Stimulated activated CD4-positive, alpha-beta T cell treated with anti-CD3 and anti-CD28 coated beads, Interleukin-15, amount 100 ng/mL, for 1 hour (primary cell): Measurements from ENCODE around the gene SUMO1.
"Not testable (repeated sequence)": the region's sequence is repeated elsewhere in the genome, so short reads cannot be mapped to it uniquely, and the experiment has no call there.

Experiments used
- DNase-seq, 2 donors: peaks; one replicate each; pipeline ENCODE4 v3.0.0-alpha.2; 2020; ENCODE audit warnings: low read depth in 1 of 2, low spot score in 1 of 2

SUMO1 gene

DNA sequence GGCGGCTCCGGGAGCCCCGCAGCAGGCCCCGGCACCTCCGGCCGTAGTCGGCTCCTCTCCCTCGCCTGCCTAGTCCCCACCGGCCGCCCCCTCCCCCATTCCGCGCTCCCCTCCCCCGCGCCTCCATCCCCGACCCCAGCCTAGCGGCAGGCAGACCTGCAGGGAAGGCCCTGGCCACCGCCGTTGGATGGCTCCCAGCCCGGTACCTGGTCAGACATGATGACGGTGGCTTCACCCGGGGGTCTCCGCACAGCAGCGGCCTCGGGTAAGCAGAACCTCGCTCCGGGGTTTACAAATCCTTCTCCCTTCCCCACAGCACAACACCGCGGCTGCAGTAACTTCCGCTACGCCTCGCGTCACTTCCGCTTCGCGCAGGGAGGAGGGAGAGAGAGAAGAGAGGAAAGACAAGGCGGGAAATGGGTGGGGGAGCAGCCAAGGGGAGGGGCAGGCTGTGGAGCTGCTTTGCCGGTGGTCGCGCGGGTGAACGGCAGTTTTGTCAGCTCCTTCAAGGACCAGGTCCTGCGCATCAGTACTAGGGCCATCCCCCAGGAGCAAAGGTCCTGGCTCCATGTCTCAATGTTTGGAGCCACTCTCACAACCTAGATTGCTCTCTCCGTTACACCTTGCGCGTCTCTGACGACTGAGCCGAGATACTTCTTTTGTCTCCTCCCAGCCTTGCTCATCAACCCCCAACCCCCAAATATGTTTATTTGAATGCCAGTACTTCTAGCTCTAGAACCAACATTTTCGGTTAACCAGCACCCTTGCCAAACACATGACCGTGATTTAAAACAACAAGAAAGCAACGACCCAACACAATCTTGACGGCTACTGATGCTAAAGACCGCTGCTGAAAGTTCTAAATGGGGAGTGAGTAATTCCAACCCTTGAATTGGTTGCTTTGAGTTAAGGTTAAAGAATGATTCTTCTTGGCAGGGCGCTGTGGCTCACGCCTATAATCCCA lies at the start of gene SUMO1:
SUMO1 (minus strand) TSS at position 364 of the 964 bp plus-strand sequence; CDS start at position 218, 146 bp downstream.
- peak; percentile 66 to 78 for DNase-seq

DNA sequence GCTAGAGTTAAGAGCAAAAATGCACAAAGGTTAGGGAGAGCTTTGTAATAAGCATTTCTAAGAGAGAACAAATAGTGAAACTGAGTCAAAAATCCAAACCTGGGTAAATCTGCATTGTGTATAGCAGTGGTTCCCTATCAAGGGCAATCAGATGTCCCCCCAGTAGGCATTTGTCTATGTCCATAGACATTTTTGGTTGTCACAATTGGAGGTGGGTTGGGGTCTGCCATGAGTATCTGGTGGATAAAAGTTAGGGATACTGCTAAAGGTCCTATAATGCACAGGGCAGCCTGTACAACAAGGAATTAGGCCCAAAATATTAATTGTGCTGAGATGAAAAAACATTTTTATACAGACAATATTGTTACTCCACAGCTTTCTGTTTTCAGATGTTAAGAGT lies 48.2 kb upstream of the SUMO1 start:
- DNase-seq, result no peak

DNA sequence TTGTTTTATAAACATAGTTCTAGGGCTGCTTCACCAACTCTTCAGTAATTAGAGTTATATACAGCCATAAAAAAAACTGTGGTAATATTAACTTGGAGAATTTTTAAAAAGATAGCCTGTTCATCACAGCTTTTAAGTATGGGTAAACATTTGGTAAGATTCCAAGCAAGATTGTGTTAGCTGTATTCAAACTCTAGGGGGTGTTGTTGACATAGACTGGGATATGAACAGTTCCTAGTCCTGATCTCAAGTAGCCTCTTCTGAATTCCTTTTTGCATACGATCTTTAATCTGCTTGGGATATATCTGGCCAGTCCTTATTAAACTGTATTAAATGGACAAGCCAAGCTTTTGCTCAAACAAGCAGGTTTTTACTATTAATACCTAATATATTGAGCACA lies 40.5 kb upstream of the SUMO1 start:
- no peak for DNase-seq

DNA sequence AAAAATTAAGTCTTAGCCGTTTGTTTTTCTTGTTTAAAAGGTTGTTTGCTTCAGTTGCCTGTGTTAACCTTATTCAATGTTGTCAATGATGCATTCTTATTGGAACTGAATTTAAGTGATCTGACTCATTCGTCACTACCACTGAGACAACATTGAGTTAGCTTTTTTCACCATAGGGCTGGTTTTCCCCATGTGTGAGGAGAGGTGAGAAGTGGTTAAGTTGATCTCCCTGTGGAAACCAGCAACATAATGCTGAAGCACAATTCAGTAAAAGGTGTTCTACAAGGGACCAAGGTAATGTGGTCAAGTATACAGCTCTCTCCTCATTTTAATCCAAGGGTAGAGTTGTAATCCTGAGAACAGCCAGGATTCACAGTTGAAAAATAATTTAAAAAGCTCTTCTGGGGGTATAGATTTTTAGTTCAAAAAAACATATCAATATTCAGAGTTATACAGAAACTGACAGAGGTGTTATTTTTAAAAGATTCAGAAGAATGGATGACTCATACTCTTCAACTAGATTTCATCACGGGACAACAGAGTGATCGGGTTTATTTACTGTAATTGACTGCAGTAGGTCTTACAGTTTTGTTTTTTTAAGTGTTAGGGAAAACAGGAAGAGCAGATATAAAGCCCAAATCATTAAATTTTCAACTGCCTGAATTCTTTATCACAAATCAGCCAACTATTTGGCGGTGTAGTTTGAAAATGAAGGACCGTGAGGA lies 39.8 kb upstream of the SUMO1 start:
- no peak for DNase-seq

DNA sequence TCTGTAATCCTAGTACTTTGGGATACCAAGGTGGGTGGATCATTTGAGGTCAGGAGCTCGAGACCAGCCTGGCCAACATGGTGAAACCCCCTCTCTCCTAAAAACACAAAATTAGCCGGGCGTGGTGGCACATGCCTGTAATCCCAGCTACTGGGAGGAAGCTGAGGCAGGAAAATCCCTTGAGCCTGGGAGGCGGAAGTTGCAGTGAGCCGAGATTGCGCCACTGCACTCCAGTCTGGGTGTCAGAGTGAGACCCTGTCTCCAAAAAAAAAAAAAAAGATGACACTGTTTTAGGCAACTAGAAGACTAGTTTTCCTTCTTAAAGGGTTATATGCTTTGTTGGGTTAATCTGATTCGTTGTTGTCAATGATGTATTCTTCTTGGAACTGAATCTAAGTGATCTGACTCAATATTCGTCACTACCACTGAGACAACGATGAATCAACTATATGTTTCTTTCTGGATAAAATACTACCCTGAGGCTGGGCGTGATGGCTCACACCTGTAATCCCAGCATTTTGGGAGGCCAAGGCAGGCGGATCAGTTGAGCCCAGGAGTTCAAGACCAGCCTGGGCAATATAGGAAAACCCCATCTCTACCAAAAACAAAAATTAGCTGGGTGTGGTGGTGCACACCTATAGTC lies 37.8 kb upstream of the SUMO1 start:
- DNase-seq, result not testable (repeated sequence)

DNA sequence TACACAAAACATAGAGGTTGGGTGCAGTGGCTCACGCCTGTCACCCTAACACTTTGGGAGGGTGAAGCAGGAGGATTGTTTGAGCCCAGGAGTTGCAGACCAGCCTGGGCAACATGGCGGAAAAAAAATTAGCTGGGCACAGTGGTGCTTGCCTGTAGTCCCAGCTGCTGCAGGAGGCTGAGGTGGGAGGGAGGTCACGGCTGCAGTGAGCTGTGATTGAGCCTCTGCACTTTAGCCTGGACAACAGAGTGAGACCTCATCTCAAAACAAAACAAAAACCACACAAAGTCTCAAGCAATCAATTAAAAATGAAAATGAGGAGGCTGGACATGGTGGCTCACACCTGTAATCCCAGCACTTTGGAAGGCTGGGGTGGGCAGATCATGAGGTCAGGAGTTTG lies 32.1 kb upstream of the SUMO1 start:
- no peak for DNase-seq

DNA sequence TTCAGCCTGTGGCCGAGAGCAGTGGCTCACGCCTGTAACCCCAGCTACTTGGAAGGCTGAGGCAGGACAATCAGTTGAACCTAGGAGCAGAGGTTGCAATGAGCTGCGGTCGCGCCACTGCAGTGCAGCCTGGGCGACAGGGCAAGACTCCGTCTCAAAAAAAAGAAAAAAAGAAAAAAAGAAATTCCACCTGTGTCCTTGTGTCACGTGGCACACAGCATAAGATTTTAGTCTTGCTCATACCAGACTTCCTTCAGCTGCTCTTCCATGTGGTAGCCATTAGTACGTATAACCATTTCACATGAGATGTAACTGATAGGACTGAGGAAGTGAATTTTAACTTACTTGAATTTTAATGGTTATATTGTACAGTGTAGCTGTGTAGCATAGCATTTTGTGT lies 31.2 kb upstream of the SUMO1 start:
- no peak for DNase-seq

DNA sequence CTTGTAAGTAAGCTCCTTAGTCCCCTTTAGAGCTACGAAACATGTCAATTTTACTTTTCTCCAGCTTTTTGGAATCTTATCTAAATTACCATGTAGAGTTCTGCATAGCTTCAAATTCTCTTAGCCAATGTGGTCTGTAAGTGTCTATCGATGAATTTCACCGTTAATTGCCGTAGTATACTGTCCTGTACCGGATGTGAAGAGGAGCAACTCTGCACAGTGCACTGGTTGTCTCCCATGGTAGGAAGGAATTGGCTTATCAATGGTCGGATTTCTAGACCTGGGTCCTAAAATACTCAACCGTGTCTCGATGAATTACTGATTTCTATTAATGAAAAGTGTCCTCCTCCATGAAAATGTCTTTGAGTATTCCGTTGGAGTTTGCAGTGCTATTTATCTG lies 29.1 kb upstream of the SUMO1 start:
- no peak for DNase-seq

DNA sequence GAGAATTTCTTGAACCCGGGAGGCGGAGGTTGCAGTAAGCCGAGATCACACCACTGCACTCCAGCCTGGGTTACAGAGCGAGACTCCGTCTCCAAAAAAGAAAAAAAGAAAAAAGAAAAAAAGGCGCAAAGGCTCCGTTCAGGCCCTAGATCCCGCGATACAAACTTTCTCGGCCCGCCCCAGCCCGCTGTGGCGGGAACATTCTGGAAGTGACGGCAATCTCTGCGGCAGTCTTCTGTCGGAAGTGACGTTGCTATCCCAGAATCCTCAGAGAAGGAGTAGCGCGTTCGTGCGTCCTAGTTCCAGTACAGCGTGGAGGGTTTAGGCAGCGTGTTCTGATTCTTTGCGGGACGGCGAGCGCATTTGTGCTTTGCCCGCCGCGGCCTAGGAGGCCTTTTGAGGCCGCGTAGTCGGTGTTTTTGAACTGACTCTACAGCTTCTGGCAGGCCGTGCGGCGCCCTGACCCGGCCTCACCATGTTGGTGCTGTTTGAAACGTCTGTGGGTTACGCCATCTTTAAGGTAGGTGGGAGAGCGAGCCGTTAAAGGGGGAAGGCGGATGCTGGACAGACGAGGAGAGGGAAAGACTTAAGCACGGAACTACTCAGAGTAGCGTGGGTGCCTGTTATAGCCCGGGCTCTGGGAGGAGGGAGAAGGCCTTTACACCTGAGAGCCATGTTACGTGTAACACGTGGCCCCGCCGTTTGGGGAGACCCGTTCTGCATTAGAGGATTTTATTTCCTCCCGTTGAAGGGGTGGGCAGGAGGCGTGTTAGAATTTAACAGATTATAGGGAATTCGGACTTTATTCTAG lies 27.3 kb upstream of the SUMO1 start, which contains the start of gene NOP58:
NOP58 (plus strand) TSS at position 297 of the 811 bp plus-strand sequence; CDS start at position 476, 179 bp downstream.
- DNase-seq, result peak; percentile 71 to 73

DNA sequence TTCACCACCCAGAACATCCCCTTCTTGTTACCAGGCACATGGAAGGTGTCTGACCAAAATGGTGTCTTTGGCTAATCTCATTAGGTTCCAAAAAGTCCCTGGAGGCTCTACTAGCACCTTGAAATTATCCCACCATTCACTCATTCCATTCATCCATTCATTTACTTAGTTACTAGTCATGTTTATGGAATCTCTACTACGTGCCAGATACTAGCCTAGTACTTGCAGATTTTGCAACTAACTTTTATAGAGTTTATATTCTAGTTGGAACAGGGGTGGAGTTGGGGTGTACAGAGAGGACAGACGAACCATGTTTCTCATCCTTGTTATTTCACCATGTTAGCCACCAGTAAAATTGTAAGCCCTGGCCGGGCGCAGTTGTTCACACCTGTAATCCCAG lies 23.1 kb upstream of the SUMO1 start:
- no peak for DNase-seq

DNA sequence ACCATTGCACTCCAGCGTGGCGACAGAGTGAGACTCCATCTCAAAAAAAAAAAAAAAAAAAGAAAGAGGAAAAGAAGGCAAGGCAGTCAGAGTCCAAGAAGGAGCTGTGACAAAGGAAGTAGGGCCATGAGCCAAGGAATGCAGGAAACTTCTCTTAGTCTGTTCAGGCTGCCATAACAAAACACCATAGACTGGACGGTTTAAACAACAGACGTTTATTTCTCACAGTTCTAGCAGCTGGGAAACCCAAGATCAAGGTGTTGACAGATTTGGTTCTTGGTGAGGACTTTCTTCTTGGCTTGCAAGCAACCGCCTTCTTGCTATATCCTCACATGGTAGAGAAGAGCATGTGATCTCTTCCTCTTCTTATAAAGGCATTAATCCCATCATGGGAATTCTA lies 13.1 kb upstream of the SUMO1 start:
- DNase-seq, result no peak

DNA sequence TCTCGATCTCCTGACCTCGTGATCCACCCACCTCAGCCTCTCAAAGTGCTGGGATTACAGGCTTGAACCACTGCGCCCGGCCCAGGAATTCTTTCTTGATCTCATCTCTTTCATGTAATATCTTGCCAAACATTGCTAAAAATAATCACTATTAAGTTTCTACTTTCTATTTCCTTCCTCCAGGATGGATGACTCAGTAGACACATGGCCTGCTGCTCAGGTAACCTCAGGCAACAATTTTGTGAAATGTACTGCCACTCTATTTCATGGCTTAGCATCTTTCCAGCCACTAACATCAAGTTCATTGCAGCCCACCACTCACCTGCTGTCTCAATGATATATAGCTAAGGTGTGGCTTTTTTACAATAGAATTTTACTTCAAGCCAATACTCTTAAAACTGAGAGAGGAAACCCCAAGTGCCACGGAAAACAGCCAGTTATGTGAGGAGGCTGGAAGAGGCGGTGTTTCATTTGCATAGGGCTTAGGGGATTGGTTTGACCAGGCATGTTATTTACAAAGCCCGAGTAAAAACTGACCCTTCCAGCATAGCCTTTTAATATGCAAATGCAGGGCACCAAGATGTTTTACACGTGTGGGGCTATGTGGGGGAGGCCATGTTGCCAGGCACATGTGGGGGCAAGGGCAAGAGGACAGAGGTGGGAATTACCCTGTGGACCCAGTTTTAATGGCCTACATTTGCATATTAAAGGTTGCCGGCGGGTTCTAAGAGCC lies 11.3 kb upstream of the SUMO1 start:
- no peak for DNase-seq

DNA sequence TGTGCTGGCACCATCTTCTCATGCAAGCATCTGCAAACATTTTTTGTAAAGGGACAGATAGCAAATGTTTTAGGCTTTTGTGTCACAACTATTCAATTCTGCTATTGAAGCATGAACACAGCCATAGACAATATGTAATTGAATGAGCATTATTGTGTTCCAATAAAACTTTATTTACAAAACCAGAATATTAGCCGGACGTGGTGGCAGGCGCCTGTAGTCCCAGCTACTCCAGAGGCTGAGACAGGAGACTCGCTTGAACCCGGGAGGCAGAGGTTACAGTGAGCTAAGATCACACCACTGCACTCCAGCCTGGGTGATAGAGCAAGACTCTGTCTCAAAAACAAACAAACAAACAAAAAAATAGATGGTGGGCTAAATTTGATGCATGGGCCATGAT lies 9.3 kb upstream of the SUMO1 start:
- DNase-seq, result not testable (repeated sequence)

DNA sequence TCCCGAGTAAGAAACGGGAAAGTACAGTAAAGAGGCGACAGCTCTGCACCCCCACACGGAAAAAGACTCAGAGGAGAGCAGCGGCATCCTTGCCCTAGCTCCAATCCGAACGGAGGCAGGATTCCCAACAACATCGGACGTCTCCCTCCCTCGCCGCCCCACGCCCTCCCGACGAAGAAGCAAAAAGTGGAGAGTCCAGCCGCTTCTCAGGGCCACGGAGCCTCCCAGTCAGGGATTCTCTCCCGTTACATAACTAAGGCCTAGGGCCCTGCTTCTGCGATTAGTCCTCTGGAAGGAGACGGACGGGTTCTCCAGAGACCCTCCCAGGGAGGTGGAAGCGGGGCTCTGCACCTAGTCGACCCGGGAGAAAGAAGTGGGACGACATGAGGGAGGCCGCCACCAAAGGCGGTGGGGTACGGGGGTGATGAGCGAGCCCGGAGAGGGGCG lies 587 bp downstream of the SUMO1 start:
- peak in 1 of 2 donors; percentile 1 for DNase-seq

DNA sequence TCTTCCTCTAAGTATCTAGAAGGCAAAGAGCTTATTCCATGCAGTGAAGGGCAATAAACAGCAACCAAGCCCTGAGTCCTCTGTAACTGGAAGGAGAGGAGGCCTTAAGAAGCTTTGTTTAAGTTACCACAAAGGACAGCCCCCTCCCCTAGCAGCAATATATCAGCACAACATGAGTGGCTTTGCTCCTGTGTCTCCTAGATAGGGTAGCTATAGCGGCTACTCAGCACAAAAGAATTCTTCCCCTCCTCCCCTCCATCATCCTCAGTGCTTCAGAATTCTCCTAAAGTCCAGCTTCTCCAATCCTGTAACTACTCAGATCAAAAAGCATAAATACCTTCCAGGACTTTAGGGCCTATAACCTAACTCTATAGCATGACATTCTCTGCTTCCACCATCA lies 16.5 kb downstream of the SUMO1 start:
- no peak for DNase-seq

DNA sequence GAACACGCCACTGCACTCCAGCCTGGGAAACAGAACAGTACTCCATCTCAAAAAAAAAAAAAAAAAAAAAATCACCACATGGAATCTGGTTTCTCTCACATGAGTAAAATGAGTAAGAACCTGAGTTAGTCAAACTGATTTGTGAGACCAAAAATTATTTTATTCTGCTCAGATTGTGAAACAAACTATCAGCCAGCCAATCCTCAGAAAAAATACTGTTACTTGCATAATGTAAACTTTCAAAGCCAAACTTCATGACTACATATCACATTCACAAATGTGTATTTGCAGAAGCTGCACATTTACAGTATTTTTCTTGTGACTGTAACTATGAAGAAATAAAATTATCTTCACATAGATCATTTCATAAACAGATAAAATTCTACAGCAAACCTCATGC lies 23.2 kb downstream of the SUMO1 start:
- no peak for DNase-seq

DNA sequence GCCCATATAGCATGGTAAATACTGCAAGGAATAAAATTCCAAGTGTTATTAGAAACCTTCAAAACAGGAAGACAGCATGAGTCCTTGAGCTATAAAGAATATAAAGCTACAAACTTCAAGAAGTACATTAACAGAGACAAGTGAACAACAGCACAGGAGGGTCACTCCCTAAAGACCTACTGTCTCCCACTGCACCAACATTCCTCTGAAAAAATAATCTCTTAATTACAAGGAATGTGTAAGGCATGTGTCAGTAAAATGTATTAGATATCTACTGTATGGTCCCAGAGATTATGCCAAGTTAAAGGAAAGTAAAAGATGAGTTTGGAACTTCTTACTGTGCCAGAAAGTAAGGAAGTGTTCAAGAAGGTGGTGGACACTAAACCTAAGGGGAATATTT lies 29.9 kb downstream of the SUMO1 start:
- no peak for DNase-seq

DNA sequence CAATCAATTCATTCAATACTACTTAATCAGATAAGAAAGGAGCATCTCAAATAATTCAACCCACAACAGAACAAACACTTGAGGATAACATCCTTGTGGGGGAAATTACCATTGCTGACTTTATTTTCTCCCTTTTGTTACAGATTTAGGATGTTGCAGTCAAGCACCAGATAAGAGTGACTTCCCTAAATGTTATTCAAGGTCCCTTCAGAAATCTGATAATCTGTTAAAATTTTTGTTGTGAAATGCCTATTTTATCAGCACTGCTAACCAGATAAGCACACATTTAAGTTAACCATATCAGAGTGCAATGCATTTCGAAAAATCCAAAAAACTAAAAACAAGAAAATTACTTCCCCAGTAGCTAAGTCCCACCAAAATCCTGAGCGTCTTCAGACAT lies 33.5 kb downstream of the SUMO1 start:
- no peak for DNase-seq

DNA sequence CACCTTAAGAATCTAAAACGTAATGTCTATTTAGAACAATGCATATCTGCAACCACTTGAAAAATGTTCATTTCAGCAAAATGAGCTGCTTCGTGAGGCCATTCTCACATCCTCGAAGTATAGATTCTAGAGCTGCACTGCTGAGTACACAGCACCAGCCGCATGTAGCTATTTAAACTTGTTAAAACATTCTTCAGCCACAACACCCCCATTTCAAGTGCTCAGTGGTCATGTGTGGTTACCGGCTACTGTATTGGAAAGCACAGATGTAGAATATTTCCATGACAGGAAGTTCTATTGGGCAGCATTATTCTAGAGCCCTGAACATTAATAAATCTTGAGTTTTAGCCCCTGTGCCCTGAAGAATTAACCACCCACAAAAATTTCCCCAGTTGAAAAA lies 35.0 kb downstream of the SUMO1 start:
- no peak for DNase-seq
